ENCODE measurements around the gene CFAP65.

CFAP65 gene

DNA sequence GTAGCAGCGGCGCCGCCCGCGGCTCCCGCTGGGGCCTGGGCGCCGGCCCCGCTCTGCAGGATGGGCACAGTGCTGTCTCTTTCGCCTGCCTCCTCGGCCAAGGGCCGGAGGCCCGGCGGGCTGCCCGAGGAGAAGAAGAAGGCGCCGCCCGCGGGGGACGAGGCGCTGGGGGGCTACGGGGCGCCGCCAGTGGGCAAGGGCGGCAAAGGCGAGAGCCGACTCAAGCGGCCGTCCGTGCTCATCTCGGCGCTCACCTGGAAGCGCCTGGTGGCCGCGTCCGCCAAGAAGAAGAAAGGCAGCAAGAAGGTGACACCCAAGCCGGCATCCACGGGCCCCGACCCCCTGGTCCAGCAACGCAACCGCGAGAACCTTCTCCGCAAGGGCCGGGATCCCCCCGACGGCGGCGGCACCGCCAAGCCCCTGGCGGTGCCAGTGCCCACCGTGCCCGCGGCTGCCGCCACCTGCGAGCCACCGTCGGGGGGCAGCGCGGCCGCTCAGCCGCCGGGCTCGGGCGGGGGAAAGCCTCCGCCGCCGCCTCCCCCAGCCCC, 81.5 kb downstream of the CFAP65 start:
- peak overlapping the region; percentile 83 for H3K9ac ChIP-seq
- no peaks in the 10 kb centered on the region for H3K9me3 ChIP-seq (ENCODE audit: control insufficient read depth, low read length)
- H3K4me1 ChIP-seq, result peaks cover 23% of the 10 kb centered on the region
- TF ChIP-seq, protein P1, sequence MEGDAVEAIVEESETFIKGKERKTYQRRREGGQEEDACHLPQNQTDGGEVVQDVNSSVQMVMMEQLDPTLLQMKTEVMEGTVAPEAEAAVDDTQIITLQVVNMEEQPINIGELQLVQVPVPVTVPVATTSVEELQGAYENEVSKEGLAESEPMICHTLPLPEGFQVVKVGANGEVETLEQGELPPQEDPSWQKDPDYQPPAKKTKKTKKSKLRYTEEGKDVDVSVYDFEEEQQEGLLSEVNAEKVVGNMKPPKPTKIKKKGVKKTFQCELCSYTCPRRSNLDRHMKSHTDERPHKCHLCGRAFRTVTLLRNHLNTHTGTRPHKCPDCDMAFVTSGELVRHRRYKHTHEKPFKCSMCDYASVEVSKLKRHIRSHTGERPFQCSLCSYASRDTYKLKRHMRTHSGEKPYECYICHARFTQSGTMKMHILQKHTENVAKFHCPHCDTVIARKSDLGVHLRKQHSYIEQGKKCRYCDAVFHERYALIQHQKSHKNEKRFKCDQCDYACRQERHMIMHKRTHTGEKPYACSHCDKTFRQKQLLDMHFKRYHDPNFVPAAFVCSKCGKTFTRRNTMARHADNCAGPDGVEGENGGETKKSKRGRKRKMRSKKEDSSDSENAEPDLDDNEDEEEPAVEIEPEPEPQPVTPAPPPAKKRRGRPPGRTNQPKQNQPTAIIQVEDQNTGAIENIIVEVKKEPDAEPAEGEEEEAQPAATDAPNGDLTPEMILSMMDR (IDR thresholded peaks at IDR 0.05), result no peak
- H3K4me2 ChIP-seq (ENCODE audit: low read length), result peak overlapping the region; percentile 51
- peak overlapping the region; percentile 97 for H2AFZ ChIP-seq
- peaks cover 6% of the 10 kb centered on the region for H3K79me2 ChIP-seq
- H3K27me3 ChIP-seq (ENCODE audit: control insufficient read depth, insufficient read depth, low read length), result peaks cover 9% of the 10 kb centered on the region
- peak overlapping the region; percentile 92 for H3K27ac ChIP-seq
- no peaks in the 10 kb centered on the region for H3K36me3 ChIP-seq (ENCODE audit: control insufficient read depth, insufficient read depth, low read length)
- H3K4me3 ChIP-seq (ENCODE audit: low read depth, low read length), result no peak overlapping the region

DNA sequence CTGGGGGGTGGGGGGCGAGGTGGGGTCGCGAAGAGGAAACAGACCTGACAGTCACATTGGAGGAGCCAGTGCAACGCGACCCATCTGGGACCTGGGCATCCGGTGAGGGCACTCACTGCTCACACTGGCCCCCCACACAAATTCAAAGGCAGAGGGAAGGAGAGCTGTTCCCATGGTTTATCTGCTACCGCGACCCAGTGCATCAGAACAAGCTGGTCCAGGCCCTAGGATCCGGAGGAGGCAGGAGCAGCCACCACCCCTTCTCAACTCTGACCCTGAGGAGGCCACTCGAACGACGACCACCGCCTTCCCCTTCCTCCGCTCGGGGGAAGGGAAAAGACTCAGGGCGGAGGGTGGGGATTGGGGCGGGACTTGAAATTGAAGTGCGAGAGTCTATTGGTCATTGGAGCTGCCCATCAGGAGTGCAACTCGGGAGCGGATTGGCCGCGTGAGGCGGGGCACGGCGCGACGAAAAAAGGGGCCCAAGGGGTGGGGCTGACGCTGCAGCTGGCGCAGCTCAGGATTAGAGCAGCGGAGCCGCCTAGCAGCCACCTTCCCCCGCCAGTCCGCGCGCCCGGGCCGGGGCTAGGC, 82.1 kb downstream of the CFAP65 start, which contains the start of gene CDK5R2:
CDK5R2 (plus strand) TSS at position 526 of the 591 bp plus-strand sequence. CDS start 155 bp downstream, outside the sequence.
- Histone ChIP-seq H3K4me2 (ENCODE audit: low read length) (peak within 1 kb of the TSS; percentile 51), H2AFZ (peak within 1 kb of the TSS; percentile 97), H3K27ac (peak within 1 kb of the TSS; percentile 92), H3K9ac (peak within 1 kb of the TSS; percentile 83), H3K27me3 (ENCODE audit: control insufficient read depth, insufficient read depth, low read length) (peaks cover 9% of the 10 kb centered on the region), H3K36me3 (ENCODE audit: control insufficient read depth, insufficient read depth, low read length) (no peaks in the 10 kb centered on the region), H3K4me3 (ENCODE audit: low read depth, low read length) (peak within 1 kb of the TSS; percentile 9), H3K9me3 (ENCODE audit: control insufficient read depth, low read length) (no peaks in the 10 kb centered on the region), H3K79me2 (peaks cover 6% of the 10 kb centered on the region), H3K4me1 (peaks cover 26% of the 10 kb centered on the region)
- TF ChIP-seq, protein P1 (IDR thresholded peaks at IDR 0.05), result no peak

GRCh38 chr2:218958276-218958675, 83.0 kb downstream of the CFAP65 start:
- H3K9me3 ChIP-seq (ENCODE audit: control insufficient read depth, low read length), result no peaks in the 10 kb centered on the region
- no peak overlapping the region for H2AFZ ChIP-seq
- TF ChIP-seq, protein P1 (IDR thresholded peaks at IDR 0.05), result no peak
- peaks cover 20% of the 10 kb centered on the region for H3K4me1 ChIP-seq
- H3K79me2 ChIP-seq, result peaks cover 6% of the 10 kb centered on the region
- no peak overlapping the region for H3K4me2 ChIP-seq (ENCODE audit: low read length)
- no peak overlapping the region for H3K27ac ChIP-seq
- no peaks in the 10 kb centered on the region for H3K36me3 ChIP-seq (ENCODE audit: control insufficient read depth, insufficient read depth, low read length)
- peaks cover 5% of the 10 kb centered on the region for H3K27me3 ChIP-seq (ENCODE audit: control insufficient read depth, insufficient read depth, low read length)
- H3K9ac ChIP-seq, result no peak overlapping the region
- H3K4me3 ChIP-seq (ENCODE audit: low read depth, low read length), result no peak overlapping the region

- Histone ChIP-seq H3K27me3 (ENCODE audit: control insufficient read depth, insufficient read depth, low read length) (peaks cover 3% of the 10 kb centered on the region), H3K9me3 (ENCODE audit: control insufficient read depth, low read length) (no peaks in the 10 kb centered on the region), H3K36me3 (ENCODE audit: control insufficient read depth, insufficient read depth, low read length) (no peaks in the 10 kb centered on the region), H2AFZ (no peak overlapping the region), H3K4me3 (ENCODE audit: low read depth, low read length) (no peak overlapping the region), H3K4me2 (ENCODE audit: low read length) (no peak overlapping the region), H3K79me2 (peaks cover 4% of the 10 kb centered on the region), H3K9ac (no peak overlapping the region), H3K27ac (no peak overlapping the region), H3K4me1 (peaks cover 18% of the 10 kb centered on the region)
- TF ChIP-seq, protein P1 (IDR thresholded peaks at IDR 0.05), result no peak
Observed at GRCh38 chr2:218957671-218958070, 83.6 kb downstream of the CFAP65 start.

- Histone ChIP-seq H3K27me3 (ENCODE audit: control insufficient read depth, insufficient read depth, low read length) (no peaks in the 10 kb centered on the region), H3K9me3 (ENCODE audit: control insufficient read depth, low read length) (no peaks in the 10 kb centered on the region), H3K27ac (no peak overlapping the region), H3K36me3 (ENCODE audit: control insufficient read depth, insufficient read depth, low read length) (no peaks in the 10 kb centered on the region), H3K4me3 (ENCODE audit: low read depth, low read length) (no peak overlapping the region), H3K79me2 (no peaks in the 10 kb centered on the region), H3K9ac (no peak overlapping the region), H3K4me1 (peaks cover 12% of the 10 kb centered on the region), H3K4me2 (ENCODE audit: low read length) (no peak overlapping the region), H2AFZ (no peak overlapping the region)
- TF ChIP-seq, protein P1 (IDR thresholded peaks at IDR 0.05), result no peak
Observed at GRCh38 chr2:218956039-218956438, 85.3 kb downstream of the CFAP65 start.
